ENCODE measurements around the gene PI4KB.

The PI4KB gene

GRCh38 chr1:151346769-151347522 lies 19.7 kb upstream of the PI4KB start, which contains the start of gene RFX5:
TSS of gene RFX5 (minus strand) at chr1:151347252. CDS start at chr1:151346320, 932 bp downstream.
- in situ Hi-C loops (cut with HindIII; ENCODE audit: low pct_ligation_motif_present, low sequenced_read_pairs), result no loop called here
- TF ChIP-seq, protein P1, sequence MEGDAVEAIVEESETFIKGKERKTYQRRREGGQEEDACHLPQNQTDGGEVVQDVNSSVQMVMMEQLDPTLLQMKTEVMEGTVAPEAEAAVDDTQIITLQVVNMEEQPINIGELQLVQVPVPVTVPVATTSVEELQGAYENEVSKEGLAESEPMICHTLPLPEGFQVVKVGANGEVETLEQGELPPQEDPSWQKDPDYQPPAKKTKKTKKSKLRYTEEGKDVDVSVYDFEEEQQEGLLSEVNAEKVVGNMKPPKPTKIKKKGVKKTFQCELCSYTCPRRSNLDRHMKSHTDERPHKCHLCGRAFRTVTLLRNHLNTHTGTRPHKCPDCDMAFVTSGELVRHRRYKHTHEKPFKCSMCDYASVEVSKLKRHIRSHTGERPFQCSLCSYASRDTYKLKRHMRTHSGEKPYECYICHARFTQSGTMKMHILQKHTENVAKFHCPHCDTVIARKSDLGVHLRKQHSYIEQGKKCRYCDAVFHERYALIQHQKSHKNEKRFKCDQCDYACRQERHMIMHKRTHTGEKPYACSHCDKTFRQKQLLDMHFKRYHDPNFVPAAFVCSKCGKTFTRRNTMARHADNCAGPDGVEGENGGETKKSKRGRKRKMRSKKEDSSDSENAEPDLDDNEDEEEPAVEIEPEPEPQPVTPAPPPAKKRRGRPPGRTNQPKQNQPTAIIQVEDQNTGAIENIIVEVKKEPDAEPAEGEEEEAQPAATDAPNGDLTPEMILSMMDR (IDR thresholded peaks at IDR 0.05; ENCODE audit: low read depth, low read length, missing control alignments), result no peak
- H3K4me3 ChIP-seq (ENCODE audit: low read depth, low read length), result peak within 1 kb of the TSS; percentile 85
- peak within 1 kb of the TSS; percentile 96 for H3K27ac ChIP-seq
- no peaks in the 10 kb centered on the region for H3K27me3 ChIP-seq (replicated peaks)
- peak; percentile 98 for DNase-seq
- peaks cover 23% of the 10 kb centered on the region for H3K36me3 ChIP-seq (replicated peaks)

DNA sequence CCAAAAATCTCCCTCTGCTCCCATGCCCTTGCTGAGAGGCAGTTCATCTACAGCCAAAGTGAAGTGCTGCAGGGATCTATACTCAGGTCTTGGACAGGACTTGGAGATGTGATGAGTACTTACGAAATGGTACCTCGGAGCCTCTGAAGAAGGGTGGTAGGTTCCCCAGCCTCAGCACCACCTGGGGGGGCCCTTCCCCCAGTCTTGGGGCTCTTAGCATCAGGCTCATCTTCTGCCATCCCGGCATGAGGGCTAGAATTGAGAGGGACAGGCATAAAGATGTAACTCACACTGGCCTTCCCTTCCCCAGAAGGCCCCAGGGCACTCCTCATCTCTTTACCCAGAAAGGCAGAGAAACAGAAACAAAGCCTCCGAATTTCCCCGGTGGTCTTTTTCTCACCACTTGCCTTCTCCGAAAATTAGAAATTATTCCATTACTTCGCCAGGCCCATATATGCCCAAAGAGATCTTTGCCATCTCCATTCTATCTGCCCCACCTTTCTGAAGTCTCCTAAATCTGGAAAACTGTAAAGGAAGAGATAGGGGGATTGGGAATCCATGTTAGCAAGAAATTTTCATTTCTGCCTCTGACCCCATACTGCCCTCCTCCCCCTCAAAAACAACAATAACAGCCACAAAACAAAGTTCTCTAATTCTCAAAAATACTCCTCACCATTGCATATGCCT lies 19.0 kb upstream of the PI4KB start:
- peak overlapping the region; percentile 96 for H3K27ac ChIP-seq
- peaks cover 23% of the 10 kb centered on the region for H3K36me3 ChIP-seq (replicated peaks)
- peak overlapping the region; percentile 85 for H3K4me3 ChIP-seq (ENCODE audit: low read depth, low read length)
- no peak for DNase-seq
- TF ChIP-seq, protein P1 (IDR thresholded peaks at IDR 0.05; ENCODE audit: low read depth, low read length, missing control alignments), result no peak
- no peaks in the 10 kb centered on the region for H3K27me3 ChIP-seq (replicated peaks)
- in situ Hi-C loops (cut with HindIII; ENCODE audit: low pct_ligation_motif_present, low sequenced_read_pairs), result no loop called here

DNA sequence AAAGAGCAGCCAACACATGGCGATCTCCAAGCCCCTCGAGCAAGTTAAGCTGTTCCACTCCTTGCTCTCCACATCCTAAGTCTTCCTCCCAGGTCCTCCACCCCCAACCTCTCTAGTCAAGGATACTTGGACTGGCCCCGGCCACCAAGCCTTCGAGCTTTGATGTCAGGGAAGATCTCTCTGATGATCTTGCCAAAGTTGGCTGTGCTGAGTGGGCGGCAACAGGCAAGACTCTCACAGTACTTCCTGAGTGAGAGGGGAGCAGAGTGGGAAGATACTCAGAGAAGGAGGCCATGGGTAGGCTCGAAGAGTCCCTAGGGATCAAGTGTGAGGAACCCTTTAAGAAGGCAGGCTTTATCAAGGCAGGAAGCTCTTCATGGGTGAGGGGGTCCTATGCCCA lies 17.1 kb upstream of the PI4KB start:
- H3K36me3 ChIP-seq (replicated peaks), result peaks cover 23% of the 10 kb centered on the region
- TF ChIP-seq, protein P1 (IDR thresholded peaks at IDR 0.05; ENCODE audit: low read depth, low read length, missing control alignments), result no peak
- H3K27me3 ChIP-seq (replicated peaks), result no peaks in the 10 kb centered on the region
- no peak for DNase-seq
- H3K27ac ChIP-seq, result no peak overlapping the region
- no peak overlapping the region for H3K4me3 ChIP-seq (ENCODE audit: low read depth, low read length)
- in situ Hi-C loops (cut with HindIII; ENCODE audit: low pct_ligation_motif_present, low sequenced_read_pairs), result no loop called here

DNA sequence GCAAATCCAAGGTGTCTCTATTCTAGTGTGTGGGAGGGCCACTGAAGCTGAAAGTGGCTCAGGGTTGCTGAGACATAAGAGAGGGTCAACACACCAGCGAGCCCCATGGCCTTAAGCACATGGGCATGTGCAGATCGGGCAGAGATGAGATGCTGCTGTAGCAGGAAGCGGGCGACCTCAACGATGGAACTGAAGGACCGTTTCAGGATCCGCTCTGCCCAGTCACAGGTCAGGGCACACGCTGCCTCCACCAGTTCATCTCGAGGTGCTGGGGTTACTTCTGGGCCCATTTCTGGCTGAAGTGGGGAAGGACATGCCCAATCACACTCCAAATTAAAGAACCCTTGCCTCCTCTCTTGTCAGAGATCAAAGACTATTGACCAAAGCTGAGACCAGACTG lies 16.4 kb upstream of the PI4KB start:
- no peak overlapping the region for H3K27ac ChIP-seq
- H3K36me3 ChIP-seq (replicated peaks), result peaks cover 23% of the 10 kb centered on the region
- H3K27me3 ChIP-seq (replicated peaks), result no peaks in the 10 kb centered on the region
- no peak for DNase-seq
- no peak overlapping the region for H3K4me3 ChIP-seq (ENCODE audit: low read depth, low read length)
- in situ Hi-C loops (cut with HindIII; ENCODE audit: low pct_ligation_motif_present, low sequenced_read_pairs), result no loop called here
- TF ChIP-seq, protein P1 (IDR thresholded peaks at IDR 0.05; ENCODE audit: low read depth, low read length, missing control alignments), result no peak

- no peak overlapping the region for H3K27ac ChIP-seq
- no peak for DNase-seq
- peaks cover 23% of the 10 kb centered on the region for H3K36me3 ChIP-seq (replicated peaks)
- H3K4me3 ChIP-seq (ENCODE audit: low read depth, low read length), result no peak overlapping the region
- in situ Hi-C loops (cut with HindIII; ENCODE audit: low pct_ligation_motif_present, low sequenced_read_pairs), result no loop called here
- H3K27me3 ChIP-seq (replicated peaks), result no peaks in the 10 kb centered on the region
- TF ChIP-seq, protein P1 (IDR thresholded peaks at IDR 0.05; ENCODE audit: low read depth, low read length, missing control alignments), result no peak
Measured at GRCh38 chr1:151342569-151342968, 15.4 kb upstream of the PI4KB start.

Measured in brain microvascular endothelial cell (primary cell).